HepG2 (cell line): ENCODE measurements around the gene GNAI2. TPM values are rescaled to one million over a fixed set of nuclear protein-coding genes. Genes with fewer than 3 reads are reported as not detected.

ENCODE experiments used
- LRRFIP1 ChIP-seq: sonication (generic); formaldehyde crosslinking; conservative IDR thresholded peaks from 2 replicates; pipeline ENCODE4 v1.4.0; 2020; ENCODE audit warnings: missing genetic modification reagents
- ZHX2 ChIP-seq, 2 experiments: sonication (generic) in 1 of 2; formaldehyde crosslinking in 1 of 2; IDR thresholded peaks; 2 replicates each; pipeline versions ENCODE4 v1.6.1 to v1.9.0; 2014 to 2022; ENCODE audit warnings: antibody characterized with exemption in 1 of 2, borderline replicate concordance in 1 of 2, inconsistent platforms in 1 of 2, low read depth in 1 of 2, missing genetic modification reagents in 1 of 2
- ZNF367 ChIP-seq: sonication (generic); formaldehyde crosslinking; IDR thresholded peaks from 2 replicates; pipeline ENCODE4 v1.4.0; 2020; ENCODE audit warnings: missing genetic modification reagents, borderline replicate concordance
- polyA plus RNA-seq, 8 experiments: library from polyadenylated mRNA; depleted of rRNA in 3 of 8; stranded (reverse) in 7 of 8; unstranded in 1 of 8; fragments of >200 nt; fragmentation: Illumina TruSeq in 4 of 8; extraction: Trizol in 4 of 8; gene quantifications; 2 replicates each; pipeline versions ENCODE4 v1.2.1 to v1.2.3, GENCODE V29; 2011 to 2016; ENCODE audit warnings: low read depth in 4 of 8, missing spikeins in 1 of 8, mixed read lengths in 1 of 8; ENCODE audit not compliant: insufficient read depth in 1 of 8
- total RNA-seq, 5 experiments: library from RNA; depleted of rRNA; stranded (reverse); fragments of >200 nt; fragmentation: Illumina TruSeq; extraction: Trizol; gene quantifications; 2 replicates each; pipeline ENCODE4 v1.2.3, GENCODE V29; 2016; ENCODE audit warnings: low read depth in 1 of 5

Gene GNAI2
- total and polyA plus RNA-seq, 2 of the 13 experiments (the other 11 are each of a cell fraction or from before 2014, with no cell fraction given), result 51.1 to 66.2 TPM

- TF ChIP-seq LRRFIP1 (CRISPR knock-in tag), result no peak
- TF ChIP-seq ZHX2 (IDR thresholded peaks at IDR 0.05; ENCODE audit: low read depth), result no peak
- no peak for TF ChIP-seq ZHX2 (CRISPR knock-in tag; IDR thresholded peaks at IDR 0.05; ENCODE audit: borderline replicate concordance)
- TF ChIP-seq ZNF367 (CRISPR knock-in tag), result no peak
Observed at GRCh38 chr3:50254577-50255250, 18.7 kb downstream of the GNAI2 start (continued).
